Measurements from ENCODE around the gene AP3B2.

GRCh38 chr15:82709421-82710207 is at the start of gene AP3B2:
- no peak for TF ChIP-seq CTCF (IDR thresholded peaks at IDR 0.05; ENCODE audit: insufficient read depth, low read length)
- no peak for TF ChIP-seq POLR2AphosphoS5 (IDR thresholded peaks at IDR 0.05; ENCODE audit: low read depth)

Data from HL-60 (cell line).